ENCODE data around the gene WDFY3. TPM values are rescaled to one million over a fixed set of nuclear protein-coding genes. Genes with fewer than 3 reads are reported as not detected.

Gene WDFY3, protein sequence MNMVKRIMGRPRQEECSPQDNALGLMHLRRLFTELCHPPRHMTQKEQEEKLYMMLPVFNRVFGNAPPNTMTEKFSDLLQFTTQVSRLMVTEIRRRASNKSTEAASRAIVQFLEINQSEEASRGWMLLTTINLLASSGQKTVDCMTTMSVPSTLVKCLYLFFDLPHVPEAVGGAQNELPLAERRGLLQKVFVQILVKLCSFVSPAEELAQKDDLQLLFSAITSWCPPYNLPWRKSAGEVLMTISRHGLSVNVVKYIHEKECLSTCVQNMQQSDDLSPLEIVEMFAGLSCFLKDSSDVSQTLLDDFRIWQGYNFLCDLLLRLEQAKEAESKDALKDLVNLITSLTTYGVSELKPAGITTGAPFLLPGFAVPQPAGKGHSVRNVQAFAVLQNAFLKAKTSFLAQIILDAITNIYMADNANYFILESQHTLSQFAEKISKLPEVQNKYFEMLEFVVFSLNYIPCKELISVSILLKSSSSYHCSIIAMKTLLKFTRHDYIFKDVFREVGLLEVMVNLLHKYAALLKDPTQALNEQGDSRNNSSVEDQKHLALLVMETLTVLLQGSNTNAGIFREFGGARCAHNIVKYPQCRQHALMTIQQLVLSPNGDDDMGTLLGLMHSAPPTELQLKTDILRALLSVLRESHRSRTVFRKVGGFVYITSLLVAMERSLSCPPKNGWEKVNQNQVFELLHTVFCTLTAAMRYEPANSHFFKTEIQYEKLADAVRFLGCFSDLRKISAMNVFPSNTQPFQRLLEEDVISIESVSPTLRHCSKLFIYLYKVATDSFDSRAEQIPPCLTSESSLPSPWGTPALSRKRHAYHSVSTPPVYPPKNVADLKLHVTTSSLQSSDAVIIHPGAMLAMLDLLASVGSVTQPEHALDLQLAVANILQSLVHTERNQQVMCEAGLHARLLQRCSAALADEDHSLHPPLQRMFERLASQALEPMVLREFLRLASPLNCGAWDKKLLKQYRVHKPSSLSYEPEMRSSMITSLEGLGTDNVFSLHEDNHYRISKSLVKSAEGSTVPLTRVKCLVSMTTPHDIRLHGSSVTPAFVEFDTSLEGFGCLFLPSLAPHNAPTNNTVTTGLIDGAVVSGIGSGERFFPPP (N-terminal part only)
- total RNA-seq (2014; rRNA removed; shearing (Covaris generic)) (38.7 and 45.6 TPM in 2 replicates), polyA plus RNA-seq (2016; fragmentation: Nextera tagmentation; extraction: Ambion mirVana) (3.1 and 3.3 TPM in 2 replicates)

DNA sequence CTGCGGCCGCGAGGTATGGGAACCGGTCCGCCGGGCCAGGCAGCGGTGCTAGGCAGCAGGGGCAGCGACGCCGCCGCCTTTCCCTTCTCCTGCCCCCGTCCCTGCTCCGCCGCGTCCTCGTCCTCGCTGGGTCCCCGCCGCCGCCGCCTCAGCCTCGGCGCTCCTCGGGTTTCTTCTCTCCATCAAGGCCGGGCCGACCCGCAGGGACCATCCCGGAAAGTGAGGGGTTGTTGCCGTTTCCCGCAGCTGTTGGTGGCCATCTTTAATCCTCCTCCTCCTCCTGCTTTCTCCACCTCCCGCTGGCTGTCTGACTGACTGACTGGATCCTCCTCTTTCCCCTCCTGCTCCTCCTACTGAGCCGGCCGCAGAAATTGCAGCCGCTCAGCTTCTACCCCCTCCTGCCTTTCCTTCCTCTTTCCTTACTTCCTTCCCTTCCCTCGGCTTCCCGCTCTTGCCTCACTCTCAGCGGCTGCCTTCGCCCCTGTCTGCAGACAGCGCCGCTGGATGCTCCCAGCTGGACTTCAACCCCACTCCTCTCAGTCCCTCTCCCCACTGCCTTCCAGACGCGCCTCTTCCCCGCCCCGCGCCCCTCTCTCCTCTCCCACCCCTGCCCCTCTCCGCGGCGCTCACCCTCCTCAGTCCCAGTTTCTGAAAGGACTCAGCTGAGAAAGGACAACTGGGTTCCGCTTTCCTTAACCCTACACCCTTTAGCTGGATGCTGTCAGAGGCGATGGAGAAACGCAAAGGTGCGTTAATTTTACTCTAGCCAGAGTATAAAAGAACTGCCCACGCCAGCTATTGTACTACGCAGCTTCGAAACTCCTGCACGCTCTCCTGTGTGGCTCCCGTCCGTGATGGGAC, at the start of gene WDFY3:
Gene WDFY3, minus strand, starts transcription at position 309 of the 861 bp plus-strand sequence. CDS start 106,099 bp downstream, outside the sequence.
- TF ChIP-seq EZH2 (IDR thresholded peaks at IDR 0.05; ENCODE audit: insufficient read depth, poor library complexity, severe bottlenecking) = no peak
- no peak for TF ChIP-seq EZH2phosphoT487 (IDR thresholded peaks at IDR 0.05; ENCODE audit: insufficient read depth, low read depth)
- H3K4me3 ChIP-seq = peak within 1 kb of the TSS; percentile 84
- DNase-seq = peak; percentile 96
- peak within 1 kb of the TSS; percentile 87 for H3K9ac ChIP-seq
- no peaks in the 10 kb centered on the region for H3K9me2 ChIP-seq (ENCODE audit: insufficient read depth)
- peak within 1 kb of the TSS; percentile 68 for H3K27ac ChIP-seq
- in situ Hi-C loops (cut with MboI) = no loop called here
- H3K27me3 ChIP-seq (replicated peaks; ENCODE audit: insufficient read depth) = no peaks in the 10 kb centered on the region
- H4K20me1 ChIP-seq (ENCODE audit: insufficient read depth) = 0 out of 2 replicates have a peak, but pooled peaks cover 3% of the 10 kb centered on the region
- no peaks in the 10 kb centered on the region for H3K9me3 ChIP-seq (ENCODE audit: low read depth)
- H3K36me3 ChIP-seq (ENCODE audit: low read depth) = no peaks in the 10 kb centered on the region
- H3K4me2 ChIP-seq (ENCODE audit: unreplicated experiment) = peak within 1 kb of the TSS; percentile 96
- H3K4me1 ChIP-seq (ENCODE audit: insufficient read depth) = peaks cover 21% of the 10 kb centered on the region
- peaks cover 43% of the 10 kb centered on the region for H3K79me2 ChIP-seq (ENCODE audit: insufficient read depth)
- 0 to 1% methylated on average over 30 to 56 of the region's 58 CpGs for WGBS, 2 experiments (ENCODE audit: low coverage in 1 of 2, low lambda C conversion rate in 2 of 2, missing lambda C conversion rate in 2 of 2)
- H2AFZ ChIP-seq = peak within 1 kb of the TSS; percentile 97
- H3F3A ChIP-seq (ENCODE audit: insufficient read depth) = 0 out of 2 replicates have a peak, but pooled peaks cover 5% of the 10 kb centered on the region

DNA sequence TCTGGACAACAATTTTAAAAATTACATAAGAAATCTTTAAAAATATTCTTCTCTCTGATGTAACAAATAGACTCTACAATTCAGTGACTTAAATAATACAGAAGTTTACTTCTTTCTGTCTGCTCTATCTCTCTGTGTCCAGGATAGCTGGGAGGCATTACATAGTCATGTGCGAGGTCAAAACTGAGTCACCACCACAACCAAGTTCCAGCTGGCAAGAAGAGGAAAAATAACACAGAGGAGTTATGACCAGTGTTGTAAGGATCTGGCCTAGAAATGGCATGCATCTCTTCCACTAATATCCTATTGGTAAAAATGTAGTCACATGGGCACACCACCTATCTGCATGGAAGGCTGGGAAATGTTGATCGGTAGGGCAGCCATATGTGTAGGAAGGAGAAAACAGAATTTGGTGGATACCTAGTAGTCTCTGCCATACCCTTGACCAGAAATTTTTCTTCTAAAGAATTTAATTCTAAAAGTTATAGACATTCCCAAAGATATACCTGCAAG, 39.4 kb upstream of the WDFY3 start:
- Histone ChIP-seq H3K27me3 (replicated peaks; ENCODE audit: insufficient read depth) (no peaks in the 10 kb centered on the region), H3K79me2 (ENCODE audit: insufficient read depth) (no peaks in the 10 kb centered on the region), H3K9ac (no peak overlapping the region), H2AFZ (no peak overlapping the region), H3K4me3 (no peak overlapping the region), H3K4me1 (ENCODE audit: insufficient read depth) (peaks cover 7% of the 10 kb centered on the region; the same call in 1 of the 2 replicates), H3K4me2 (ENCODE audit: unreplicated experiment) (no peak overlapping the region), H3K27ac (peak overlapping the region; percentile 41), H4K20me1 (ENCODE audit: insufficient read depth) (no peaks in the 10 kb centered on the region), H3K9me3 (ENCODE audit: low read depth) (no peaks in the 10 kb centered on the region), H3F3A (ENCODE audit: insufficient read depth) (peaks cover 6% of the 10 kb centered on the region; the same call in 1 of the 2 replicates), H3K36me3 (ENCODE audit: low read depth) (no peaks in the 10 kb centered on the region), H3K9me2 (ENCODE audit: insufficient read depth) (no peaks in the 10 kb centered on the region)
- in situ Hi-C loops (cut with MboI) = no loop called here
- WGBS, 2 experiments (ENCODE audit: low coverage in 1 of 2, low lambda C conversion rate in 2 of 2, missing lambda C conversion rate in 2 of 2) = 48 to 54% methylated on average over 2 of the region's 2 CpGs
- TF ChIP-seq EZH2 (IDR thresholded peaks at IDR 0.05; ENCODE audit: insufficient read depth, poor library complexity, severe bottlenecking) (no peak), EZH2phosphoT487 (IDR thresholded peaks at IDR 0.05; ENCODE audit: insufficient read depth, low read depth) (no peak)
- peak; percentile 93 for DNase-seq

DNA sequence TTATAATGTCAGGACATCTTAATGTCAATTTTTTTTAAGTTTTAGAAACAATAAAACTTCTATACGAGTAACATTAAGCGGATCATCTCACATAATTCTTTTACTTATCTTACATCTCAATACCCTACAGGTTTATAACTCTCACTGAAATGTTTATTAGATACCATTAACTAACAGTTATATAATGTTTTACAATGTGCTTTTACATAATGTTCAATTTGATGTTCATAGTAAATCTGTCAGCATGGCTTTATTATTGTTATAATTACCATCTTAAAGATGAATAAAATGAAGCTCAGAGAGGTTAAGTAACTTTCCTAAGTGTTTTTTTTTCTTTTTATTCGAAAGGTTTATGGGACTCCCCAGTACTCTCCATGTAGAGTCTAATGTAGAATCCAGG, 33.9 kb upstream of the WDFY3 start:
- in situ Hi-C loops (cut with MboI) = no loop called here

More for the DNA sequence above, 33.9 kb upstream of the WDFY3 start:
- Histone ChIP-seq H3K4me3 (no peak overlapping the region), H3K4me2 (ENCODE audit: unreplicated experiment) (no peak overlapping the region), H3K9ac (no peak overlapping the region), H3K9me2 (ENCODE audit: insufficient read depth) (no peaks in the 10 kb centered on the region), H3F3A (ENCODE audit: insufficient read depth) (no peaks in the 10 kb centered on the region), H3K4me1 (ENCODE audit: insufficient read depth) (peaks cover 3% of the 10 kb centered on the region; the same call in 1 of the 2 replicates), H3K9me3 (ENCODE audit: low read depth) (no peaks in the 10 kb centered on the region), H2AFZ (no peak overlapping the region), H3K27ac (no peak overlapping the region), H3K79me2 (ENCODE audit: insufficient read depth) (no peaks in the 10 kb centered on the region), H4K20me1 (ENCODE audit: insufficient read depth) (no peaks in the 10 kb centered on the region), H3K27me3 (replicated peaks; ENCODE audit: insufficient read depth) (no peaks in the 10 kb centered on the region), H3K36me3 (ENCODE audit: low read depth) (no peaks in the 10 kb centered on the region)
- TF ChIP-seq EZH2 (IDR thresholded peaks at IDR 0.05; ENCODE audit: insufficient read depth, poor library complexity, severe bottlenecking) (no peak), EZH2phosphoT487 (IDR thresholded peaks at IDR 0.05; ENCODE audit: insufficient read depth, low read depth) (no peak)
- DNase-seq = no peak
- WGBS, 2 experiments (ENCODE audit: low coverage in 1 of 2, low lambda C conversion rate in 2 of 2, missing lambda C conversion rate in 2 of 2) = 69 to 71% methylated on average over 3 of the region's 3 CpGs

Data from GM23248 (cell line).